ENCODE data around the gene BLVRA.

The BLVRA gene

DNA sequence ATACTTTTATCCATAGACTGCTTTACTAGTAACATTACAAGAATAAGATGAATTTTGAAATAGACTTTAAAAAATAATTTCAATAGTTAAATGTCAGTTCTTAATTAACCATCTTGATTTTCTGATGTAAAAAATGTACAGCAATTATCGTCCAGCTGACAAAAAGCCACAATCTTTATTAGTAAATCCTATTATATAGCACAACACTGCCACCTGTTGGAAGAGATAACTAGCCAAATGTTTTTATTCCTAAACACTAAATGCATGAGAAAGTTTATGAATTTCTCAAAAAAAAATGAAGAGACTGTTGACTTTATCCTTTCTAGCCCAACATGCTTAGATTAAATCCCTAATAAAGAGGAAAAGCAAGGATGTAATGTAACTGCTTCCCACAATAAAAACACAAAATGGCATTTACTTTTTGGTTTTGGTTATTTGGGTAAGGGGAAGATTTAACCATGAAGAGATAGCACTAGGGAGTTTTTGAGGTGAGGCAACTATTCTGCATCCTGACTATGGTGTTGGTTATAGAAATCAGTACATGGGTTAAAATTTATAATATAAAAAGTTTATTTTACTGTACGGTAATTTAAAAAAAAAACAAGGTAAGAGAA, 37.2 kb upstream of the BLVRA start:
- ATAC-seq = peak; percentile 75
- TF ChIP-seq CSDC2 (CRISPR knock-in tag; IDR thresholded peaks at IDR 0.05) = no peak

DNA sequence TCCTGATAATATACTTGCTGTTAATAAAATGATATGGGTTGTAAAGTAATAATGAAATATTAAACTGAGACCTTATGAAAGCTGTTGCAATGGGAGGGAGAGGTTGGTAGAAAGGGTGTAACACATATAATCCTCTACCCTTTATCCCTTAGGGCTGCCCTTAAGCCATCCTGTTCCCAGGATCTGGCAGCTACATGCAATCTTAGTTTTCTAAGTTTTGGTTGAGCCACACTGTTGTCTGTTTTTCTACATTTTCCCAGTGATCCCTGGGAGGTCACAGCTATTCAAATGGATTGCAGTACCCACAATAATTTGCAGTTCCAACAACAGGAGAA, 35.5 kb upstream of the BLVRA start:
- no peak for ATAC-seq
- TF ChIP-seq ZNF565 (CRISPR knock-in tag; conservative IDR thresholded peaks at IDR 0.05; ENCODE audit: low read depth) = no peak
- no peak for TF ChIP-seq OSR1 (CRISPR knock-in tag; IDR thresholded peaks at IDR 0.05)

DNA sequence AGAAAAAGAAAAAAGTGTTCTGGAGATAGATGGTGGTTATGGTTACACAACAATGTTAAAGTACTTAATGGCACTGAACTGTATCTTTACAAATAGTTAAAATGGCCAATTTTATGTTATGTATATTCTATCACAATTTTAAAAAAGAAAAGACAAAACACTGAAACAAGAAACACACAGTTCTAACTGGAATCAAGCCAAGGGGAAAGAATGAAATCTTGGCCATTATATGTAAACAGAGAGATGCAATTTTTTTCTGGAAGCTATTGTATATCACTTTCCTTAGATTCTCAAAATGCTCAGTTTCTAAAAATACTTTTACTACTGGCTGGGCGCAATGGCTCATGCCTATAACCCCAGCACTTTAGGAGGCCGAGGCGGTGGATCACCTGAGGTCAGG, 33.2 kb upstream of the BLVRA start:
- no peak for ATAC-seq
- TF ChIP-seq RARB (CRISPR knock-in tag; IDR thresholded peaks at IDR 0.05) = no peak
- no peak for TF ChIP-seq ESRRG (CRISPR knock-in tag; IDR thresholded peaks at IDR 0.05)
- TF ChIP-seq ISL1 (CRISPR knock-in tag; IDR thresholded peaks at IDR 0.05) = no peak
- no peak for TF ChIP-seq BACH2 (CRISPR knock-in tag; IDR thresholded peaks at IDR 0.05; ENCODE audit: borderline replicate concordance)
- TF ChIP-seq GLIS3 (CRISPR knock-in tag; IDR thresholded peaks at IDR 0.05) = no peak
- TF ChIP-seq, protein P1, sequence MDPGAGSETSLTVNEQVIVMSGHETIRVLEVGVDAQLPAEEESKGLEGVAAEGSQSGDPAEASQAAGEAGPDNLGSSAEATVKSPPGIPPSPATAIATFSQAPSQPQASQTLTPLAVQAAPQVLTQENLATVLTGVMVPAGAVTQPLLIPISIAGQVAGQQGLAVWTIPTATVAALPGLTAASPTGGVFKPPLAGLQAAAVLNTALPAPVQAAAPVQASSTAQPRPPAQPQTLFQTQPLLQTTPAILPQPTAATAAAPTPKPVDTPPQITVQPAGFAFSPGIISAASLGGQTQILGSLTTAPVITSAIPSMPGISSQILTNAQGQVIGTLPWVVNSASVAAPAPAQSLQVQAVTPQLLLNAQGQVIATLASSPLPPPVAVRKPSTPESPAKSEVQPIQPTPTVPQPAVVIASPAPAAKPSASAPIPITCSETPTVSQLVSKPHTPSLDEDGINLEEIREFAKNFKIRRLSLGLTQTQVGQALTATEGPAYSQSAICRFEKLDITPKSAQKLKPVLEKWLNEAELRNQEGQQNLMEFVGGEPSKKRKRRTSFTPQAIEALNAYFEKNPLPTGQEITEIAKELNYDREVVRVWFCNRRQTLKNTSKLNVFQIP (CRISPR knock-in tag; IDR thresholded peaks at IDR 0.05; ENCODE audit: borderline replicate concordance, low read depth) = no peak
- TF ChIP-seq ZNF565 (CRISPR knock-in tag; conservative IDR thresholded peaks at IDR 0.05; ENCODE audit: low read depth) = no peak
- no peak for TF ChIP-seq ZC3H10 (CRISPR knock-in tag; IDR thresholded peaks at IDR 0.05)
- TF ChIP-seq, protein P2, sequence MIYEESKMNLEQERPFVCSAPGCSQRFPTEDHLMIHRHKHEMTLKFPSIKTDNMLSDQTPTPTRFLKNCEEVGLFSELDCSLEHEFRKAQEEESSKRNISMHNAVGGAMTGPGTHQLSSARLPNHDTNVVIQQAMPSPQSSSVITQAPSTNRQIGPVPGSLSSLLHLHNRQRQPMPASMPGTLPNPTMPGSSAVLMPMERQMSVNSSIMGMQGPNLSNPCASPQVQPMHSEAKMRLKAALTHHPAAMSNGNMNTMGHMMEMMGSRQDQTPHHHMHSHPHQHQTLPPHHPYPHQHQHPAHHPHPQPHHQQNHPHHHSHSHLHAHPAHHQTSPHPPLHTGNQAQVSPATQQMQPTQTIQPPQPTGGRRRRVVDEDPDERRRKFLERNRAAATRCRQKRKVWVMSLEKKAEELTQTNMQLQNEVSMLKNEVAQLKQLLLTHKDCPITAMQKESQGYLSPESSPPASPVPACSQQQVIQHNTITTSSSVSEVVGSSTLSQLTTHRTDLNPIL (CRISPR knock-in tag; IDR thresholded peaks at IDR 0.05; ENCODE audit: low read depth) = no peak

DNA sequence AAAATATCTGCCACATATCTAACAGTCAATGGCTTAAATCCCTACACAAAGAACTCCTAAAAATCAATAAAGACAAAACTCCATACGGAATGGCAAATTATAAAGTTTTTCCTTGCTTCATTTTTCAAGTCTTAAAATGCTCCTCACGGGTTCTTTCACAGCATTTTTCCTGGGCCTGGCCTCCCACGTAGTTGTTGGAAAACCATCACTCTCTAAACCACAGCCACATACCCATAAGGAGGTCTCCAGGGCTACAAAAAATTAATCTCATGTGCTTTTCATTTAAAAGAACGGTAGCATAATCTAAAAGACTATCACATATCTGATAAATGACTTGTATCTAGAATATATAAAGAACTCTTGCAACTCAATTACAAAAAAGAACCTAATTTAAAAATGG, 32.0 kb upstream of the BLVRA start:
- TF ChIP-seq PPARA (CRISPR knock-in tag; IDR thresholded peaks at IDR 0.05; ENCODE audit: borderline replicate concordance) (no peak), CSDC2 (CRISPR knock-in tag; IDR thresholded peaks at IDR 0.05) (no peak), ZC3H10 (CRISPR knock-in tag; IDR thresholded peaks at IDR 0.05) (no peak), ZFP30 (CRISPR knock-in tag; IDR thresholded peaks at IDR 0.05) (no peak), RARB (CRISPR knock-in tag; IDR thresholded peaks at IDR 0.05) (no peak), ISL1 (CRISPR knock-in tag; IDR thresholded peaks at IDR 0.05) (no peak), ESRRG (CRISPR knock-in tag; IDR thresholded peaks at IDR 0.05) (no peak), ARNTL (CRISPR knock-in tag; IDR thresholded peaks at IDR 0.05; ENCODE audit: borderline replicate concordance, low read depth) (no peak), ZNF70 (CRISPR knock-in tag; IDR thresholded peaks at IDR 0.05) (no peak), ZFP3 (CRISPR knock-in tag; IDR thresholded peaks at IDR 0.05) (no peak), OSR1 (CRISPR knock-in tag; IDR thresholded peaks at IDR 0.05) (no peak)
- TF ChIP-seq, protein P3, sequence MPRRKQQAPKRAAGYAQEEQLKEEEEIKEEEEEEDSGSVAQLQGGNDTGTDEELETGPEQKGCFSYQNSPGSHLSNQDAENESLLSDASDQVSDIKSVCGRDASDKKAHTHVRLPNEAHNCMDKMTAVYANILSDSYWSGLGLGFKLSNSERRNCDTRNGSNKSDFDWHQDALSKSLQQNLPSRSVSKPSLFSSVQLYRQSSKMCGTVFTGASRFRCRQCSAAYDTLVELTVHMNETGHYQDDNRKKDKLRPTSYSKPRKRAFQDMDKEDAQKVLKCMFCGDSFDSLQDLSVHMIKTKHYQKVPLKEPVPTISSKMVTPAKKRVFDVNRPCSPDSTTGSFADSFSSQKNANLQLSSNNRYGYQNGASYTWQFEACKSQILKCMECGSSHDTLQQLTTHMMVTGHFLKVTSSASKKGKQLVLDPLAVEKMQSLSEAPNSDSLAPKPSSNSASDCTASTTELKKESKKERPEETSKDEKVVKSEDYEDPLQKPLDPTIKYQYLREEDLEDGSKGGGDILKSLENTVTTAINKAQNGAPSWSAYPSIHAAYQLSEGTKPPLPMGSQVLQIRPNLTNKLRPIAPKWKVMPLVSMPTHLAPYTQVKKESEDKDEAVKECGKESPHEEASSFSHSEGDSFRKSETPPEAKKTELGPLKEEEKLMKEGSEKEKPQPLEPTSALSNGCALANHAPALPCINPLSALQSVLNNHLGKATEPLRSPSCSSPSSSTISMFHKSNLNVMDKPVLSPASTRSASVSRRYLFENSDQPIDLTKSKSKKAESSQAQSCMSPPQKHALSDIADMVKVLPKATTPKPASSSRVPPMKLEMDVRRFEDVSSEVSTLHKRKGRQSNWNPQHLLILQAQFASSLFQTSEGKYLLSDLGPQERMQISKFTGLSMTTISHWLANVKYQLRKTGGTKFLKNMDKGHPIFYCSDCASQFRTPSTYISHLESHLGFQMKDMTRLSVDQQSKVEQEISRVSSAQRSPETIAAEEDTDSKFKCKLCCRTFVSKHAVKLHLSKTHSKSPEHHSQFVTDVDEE (CRISPR knock-in tag; IDR thresholded peaks at IDR 0.05) = no peak
- TF ChIP-seq, protein P1 (CRISPR knock-in tag; IDR thresholded peaks at IDR 0.05; ENCODE audit: borderline replicate concordance, low read depth) = no peak
- TF ChIP-seq, protein P4, sequence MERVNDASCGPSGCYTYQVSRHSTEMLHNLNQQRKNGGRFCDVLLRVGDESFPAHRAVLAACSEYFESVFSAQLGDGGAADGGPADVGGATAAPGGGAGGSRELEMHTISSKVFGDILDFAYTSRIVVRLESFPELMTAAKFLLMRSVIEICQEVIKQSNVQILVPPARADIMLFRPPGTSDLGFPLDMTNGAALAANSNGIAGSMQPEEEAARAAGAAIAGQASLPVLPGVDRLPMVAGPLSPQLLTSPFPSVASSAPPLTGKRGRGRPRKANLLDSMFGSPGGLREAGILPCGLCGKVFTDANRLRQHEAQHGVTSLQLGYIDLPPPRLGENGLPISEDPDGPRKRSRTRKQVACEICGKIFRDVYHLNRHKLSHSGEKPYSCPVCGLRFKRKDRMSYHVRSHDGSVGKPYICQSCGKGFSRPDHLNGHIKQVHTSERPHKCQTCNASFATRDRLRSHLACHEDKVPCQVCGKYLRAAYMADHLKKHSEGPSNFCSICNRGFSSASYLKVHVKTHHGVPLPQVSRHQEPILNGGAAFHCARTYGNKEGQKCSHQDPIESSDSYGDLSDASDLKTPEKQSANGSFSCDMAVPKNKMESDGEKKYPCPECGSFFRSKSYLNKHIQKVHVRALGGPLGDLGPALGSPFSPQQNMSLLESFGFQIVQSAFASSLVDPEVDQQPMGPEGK (CRISPR knock-in tag; IDR thresholded peaks at IDR 0.05; ENCODE audit: borderline replicate concordance) = no peak
- TF ChIP-seq, protein P2 (CRISPR knock-in tag; IDR thresholded peaks at IDR 0.05; ENCODE audit: low read depth) = no peak
- TF ChIP-seq, protein P5, sequence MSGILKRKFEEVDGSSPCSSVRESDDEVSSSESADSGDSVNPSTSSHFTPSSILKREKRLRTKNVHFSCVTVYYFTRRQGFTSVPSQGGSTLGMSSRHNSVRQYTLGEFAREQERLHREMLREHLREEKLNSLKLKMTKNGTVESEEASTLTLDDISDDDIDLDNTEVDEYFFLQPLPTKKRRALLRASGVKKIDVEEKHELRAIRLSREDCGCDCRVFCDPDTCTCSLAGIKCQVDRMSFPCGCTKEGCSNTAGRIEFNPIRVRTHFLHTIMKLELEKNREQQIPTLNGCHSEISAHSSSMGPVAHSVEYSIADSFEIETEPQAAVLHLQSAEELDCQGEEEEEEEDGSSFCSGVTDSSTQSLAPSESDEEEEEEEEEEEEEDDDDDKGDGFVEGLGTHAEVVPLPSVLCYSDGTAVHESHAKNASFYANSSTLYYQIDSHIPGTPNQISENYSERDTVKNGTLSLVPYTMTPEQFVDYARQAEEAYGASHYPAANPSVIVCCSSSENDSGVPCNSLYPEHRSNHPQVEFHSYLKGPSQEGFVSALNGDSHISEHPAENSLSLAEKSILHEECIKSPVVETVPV (CRISPR knock-in tag; IDR thresholded peaks at IDR 0.05) = no peak
- no peak for ATAC-seq

All from SK-N-SH treated with all-trans-retinoic acid at 6 μM for 48 hours (cell line).